Ectodermal cell (in vitro differentiated cells): ENCODE data around the gene LRRC75B.

Source experiments
- H3K27ac ChIP-seq: 2 replicates; pipeline ENCODE4 v1.7.0; 2013; ENCODE audit warnings: mild to moderate bottlenecking, low read depth, low read length; ENCODE audit not compliant: insufficient read depth, poor library complexity, severe bottlenecking
- H3K27me3 ChIP-seq: 2 replicates; pipeline ENCODE4 v1.7.0; 2013; ENCODE audit warnings: mild to moderate bottlenecking, low read length; ENCODE audit not compliant: insufficient read depth, control insufficient read depth, poor library complexity, severe bottlenecking
- H3K36me3 ChIP-seq: one replicate; pipeline ENCODE4 v1.7.0; 2013; ENCODE audit warnings: low read length; ENCODE audit not compliant: control insufficient read depth, insufficient read depth
- H3K4me1 ChIP-seq: one replicate; pipeline ENCODE4 v1.7.0; 2013; ENCODE audit warnings: low read length; ENCODE audit not compliant: control insufficient read depth, insufficient read depth
- H3K4me3 ChIP-seq: 2 replicates; pipeline ENCODE4 v1.7.0; 2013; ENCODE audit warnings: low read depth, low read length, control low read depth; ENCODE audit not compliant: insufficient read depth
- H3K9me3 ChIP-seq: 2 replicates; pipeline ENCODE4 v1.7.0; 2013; ENCODE audit warnings: mild to moderate bottlenecking, low read length, moderate library complexity; ENCODE audit not compliant: control insufficient read depth
- WGBS, 2 experiments: methylation state at CpG; one replicate each; pipeline ENCODE4 v1.1.7; 2013; ENCODE audit warnings: missing lambda C conversion rate in 2 of 2; 5-methylcytosine and 5-hydroxymethylcytosine counted together

LRRC75B gene

GRCh38 chr22:24571266-24571665 lies 21.6 kb downstream of the LRRC75B start:
- H3K27ac ChIP-seq, result no peak overlapping the region
- WGBS, 2 experiments, result 92 to 96% methylated on average over 7 of the region's 7 CpGs
- no peaks in the 10 kb centered on the region for H3K9me3 ChIP-seq
- H3K27me3 ChIP-seq, result no peaks in the 10 kb centered on the region
- no peaks in the 10 kb centered on the region for H3K4me1 ChIP-seq
- no peak overlapping the region for H3K4me3 ChIP-seq
- peaks cover 43% of the 10 kb centered on the region for H3K36me3 ChIP-seq

GRCh38 chr22:24567668-24568067 lies 25.2 kb downstream of the LRRC75B start:
- Histone ChIP-seq H3K9me3 (no peaks in the 10 kb centered on the region), H3K36me3 (peaks cover 22% of the 10 kb centered on the region), H3K4me1 (no peaks in the 10 kb centered on the region), H3K4me3 (no peak overlapping the region), H3K27me3 (no peaks in the 10 kb centered on the region), H3K27ac (no peak overlapping the region)
- whole genome bisulfite sequencing, 2 experiments, result 93 to 97% methylated on average over 10 of the region's 10 CpGs

DNA sequence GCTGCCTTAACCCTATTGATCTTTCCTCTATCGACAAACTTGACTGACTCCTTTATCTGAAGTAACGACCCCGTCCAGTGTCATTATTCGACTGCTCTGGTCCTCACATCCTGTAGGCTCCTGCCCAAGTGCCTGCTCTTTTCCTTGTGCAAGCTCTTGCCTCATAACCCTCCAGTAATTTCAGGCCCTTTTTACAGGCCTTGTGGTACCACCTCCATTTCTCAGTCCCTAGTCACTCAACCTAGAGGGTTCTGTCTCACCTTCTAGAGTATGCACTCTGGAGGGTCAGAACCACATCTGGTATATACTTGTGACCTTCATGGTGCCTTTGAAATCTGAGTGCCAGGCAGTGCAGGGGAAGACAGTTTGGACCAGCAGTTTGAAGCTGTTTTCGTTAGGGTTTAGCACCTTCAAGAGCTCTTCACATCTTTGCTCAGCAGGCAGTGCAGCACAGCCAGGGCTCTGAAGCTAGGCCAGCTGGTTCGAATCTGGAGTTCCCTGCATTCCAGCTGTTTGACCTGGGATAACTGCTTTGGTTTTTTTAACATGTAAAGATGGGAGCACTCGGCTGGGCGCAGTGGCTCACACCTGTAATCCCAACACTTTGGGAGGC lies 25.9 kb downstream of the LRRC75B start:
- no peaks in the 10 kb centered on the region for H3K9me3 ChIP-seq
- H3K27me3 ChIP-seq, result no peaks in the 10 kb centered on the region
- no peak overlapping the region for H3K4me3 ChIP-seq
- H3K36me3 ChIP-seq, result peaks cover 15% of the 10 kb centered on the region
- WGBS, 2 experiments, result 92 to 93% methylated on average over 8 of the region's 8 CpGs
- no peak overlapping the region for H3K27ac ChIP-seq
- H3K4me1 ChIP-seq, result no peaks in the 10 kb centered on the region

- no peaks in the 10 kb centered on the region for H3K4me1 ChIP-seq
- 91 to 95% methylated on average over 2 of the region's 2 CpGs for WGBS, 2 experiments
- no peaks in the 10 kb centered on the region for H3K9me3 ChIP-seq
- H3K27me3 ChIP-seq, result no peaks in the 10 kb centered on the region
- H3K4me3 ChIP-seq, result no peak overlapping the region
- H3K27ac ChIP-seq, result no peak overlapping the region
- peaks cover 8% of the 10 kb centered on the region for H3K36me3 ChIP-seq
These were observed 27.8 kb downstream of the LRRC75B start for GRCh38 chr22:24565077-24565476.

- Histone ChIP-seq H3K4me3 (no peak overlapping the region), H3K27ac (no peak overlapping the region), H3K36me3 (peaks cover 2% of the 10 kb centered on the region), H3K27me3 (no peaks in the 10 kb centered on the region), H3K4me1 (no peaks in the 10 kb centered on the region), H3K9me3 (no peaks in the 10 kb centered on the region)
- WGBS, 2 experiments, result 93 to 98% methylated on average over 2 of the region's 2 CpGs
These were observed 28.4 kb downstream of the LRRC75B start for GRCh38 chr22:24564376-24565058.

- peaks cover 9% of the 10 kb centered on the region for H3K36me3 ChIP-seq
- WGBS, 2 experiments, result 94 to 98% methylated on average over 2 of the region's 2 CpGs
- no peak overlapping the region for H3K27ac ChIP-seq
These were observed 29.6 kb downstream of the LRRC75B start for GRCh38 chr22:24563246-24563645.

GRCh38 chr22:24559471-24559870 lies 33.4 kb downstream of the LRRC75B start:
- H3K4me1 ChIP-seq, result peaks cover 3% of the 10 kb centered on the region
- no peaks in the 10 kb centered on the region for H3K27me3 ChIP-seq
- no peak overlapping the region for H3K27ac ChIP-seq
- peaks cover 19% of the 10 kb centered on the region for H3K36me3 ChIP-seq
- no peak overlapping the region for H3K4me3 ChIP-seq
- no peaks in the 10 kb centered on the region for H3K9me3 ChIP-seq
- WGBS, 2 experiments, result 93 to 95% methylated on average over 4 of the region's 4 CpGs

More at GRCh38 chr22:24563246-24563645, 29.6 kb downstream of the LRRC75B start:
- Histone ChIP-seq H3K4me3 (no peak overlapping the region), H3K4me1 (no peaks in the 10 kb centered on the region), H3K27me3 (no peaks in the 10 kb centered on the region), H3K9me3 (no peaks in the 10 kb centered on the region)

GRCh38 chr22:24555165-24556039 lies 37.5 kb downstream of the LRRC75B start, which contains the start of gene SNRPD3:
Gene SNRPD3 (plus strand): TSS chr22:24555999. CDS start chr22:24557675, 1,676 bp downstream.
- H3K27ac ChIP-seq, result peak within 1 kb of the TSS; percentile 83
- H3K4me1 ChIP-seq, result peaks cover 12% of the 10 kb centered on the region
- WGBS, 2 experiments, result 0% methylated on average over 59 of the region's 59 CpGs
- H3K9me3 ChIP-seq, result no peaks in the 10 kb centered on the region
- H3K4me3 ChIP-seq, result peak within 1 kb of the TSS; percentile 92
- H3K36me3 ChIP-seq, result peaks cover 19% of the 10 kb centered on the region
- H3K27me3 ChIP-seq, result no peaks in the 10 kb centered on the region

DNA sequence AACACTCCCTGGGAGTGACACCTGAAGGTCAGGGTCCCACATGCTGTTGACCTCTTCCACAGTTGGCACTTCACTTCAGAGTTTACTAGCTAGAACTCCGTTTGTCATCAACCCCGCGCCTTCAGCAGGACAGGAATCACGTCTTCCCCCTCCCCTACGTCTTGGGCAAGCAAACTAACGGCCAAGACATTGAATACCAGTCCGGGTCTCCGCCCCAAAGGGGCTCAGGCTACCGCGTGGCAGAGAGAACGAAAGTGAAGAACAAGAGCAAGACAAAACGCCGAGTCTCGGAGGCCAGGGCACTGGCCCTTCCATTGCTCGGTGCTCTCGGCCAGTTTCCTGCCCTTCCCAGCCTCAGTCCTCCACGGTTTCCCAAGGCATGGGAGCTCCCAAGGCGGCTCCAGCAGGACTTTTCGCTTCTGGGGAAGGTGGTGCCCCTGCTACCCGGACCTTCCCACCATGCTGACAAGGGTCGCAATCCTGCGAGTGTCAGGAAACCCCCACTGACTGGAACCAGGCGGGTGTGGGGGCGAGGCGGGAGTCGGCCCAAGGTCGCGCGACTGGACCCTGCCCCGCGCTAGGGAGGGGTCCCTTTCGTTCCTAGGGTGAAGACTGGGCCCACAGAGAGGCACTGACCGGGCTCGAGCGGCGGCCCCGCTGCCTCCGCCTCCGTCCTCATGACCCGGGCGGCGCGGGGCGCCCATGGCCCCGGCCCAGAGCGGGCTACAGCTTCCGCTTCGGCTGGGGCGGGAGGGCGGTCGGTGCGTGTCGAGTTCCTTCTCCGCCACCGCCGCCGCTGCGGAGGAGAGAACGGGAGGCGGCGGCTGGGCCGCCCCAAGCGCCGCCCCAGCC lies 38.3 kb downstream of the LRRC75B start, which contains the start of gene GUCD1:
TSS of gene GUCD1 (minus strand) at position 826 of the 852 bp plus-strand sequence. CDS start at position 679, 147 bp downstream.
- Histone ChIP-seq H3K36me3 (peaks cover 19% of the 10 kb centered on the region), H3K27ac (peak within 1 kb of the TSS; percentile 83), H3K4me3 (peak within 1 kb of the TSS; percentile 92), H3K9me3 (no peaks in the 10 kb centered on the region), H3K4me1 (peaks cover 12% of the 10 kb centered on the region), H3K27me3 (no peaks in the 10 kb centered on the region)
- WGBS, 2 experiments, result 2% methylated on average over 64 of the region's 64 CpGs
